Thymus (tissue), 11 donors: ENCODE data around the gene DIPK1A. TPM values are rescaled to one million over a fixed set of nuclear protein-coding genes. Genes with fewer than 3 reads are reported as not detected.
A peak's percentile ranks its signal among the peaks of the same experiment; 100 is the strongest.

ENCODE experiments used
- DNase-seq, 9 donors: peaks; one replicate each; pipeline ENCODE4 v3.0.0-alpha.2; 2013; ENCODE audit warnings: low spot score in 9 of 9, low read depth in 6 of 9, missing footprints in 1 of 9
- H3K27ac ChIP-seq, 2 donors: one replicate each; pipeline ENCODE4 v1.5.1; 2013; ENCODE audit warnings: control low read depth in 1 of 2, low read depth in 1 of 2, low read length in 1 of 2, mild to moderate bottlenecking in 1 of 2, moderate library complexity in 1 of 2
- H3K27me3 ChIP-seq, 2 donors: one replicate each; pipeline ENCODE4 v1.5.1; 2013; ENCODE audit warnings: low read length in 1 of 2; ENCODE audit not compliant: control insufficient read depth in 2 of 2, insufficient read depth in 1 of 2
- H3K36me3 ChIP-seq, 2 donors: one replicate each; pipeline ENCODE4 v1.5.1; 2013; ENCODE audit warnings: low read length in 1 of 2, mild to moderate bottlenecking in 1 of 2, moderate library complexity in 1 of 2; ENCODE audit not compliant: control insufficient read depth in 2 of 2, insufficient read depth in 2 of 2
- H3K4me1 ChIP-seq, 2 donors: one replicate each; pipeline ENCODE4 v1.5.1; 2013; ENCODE audit warnings: low read length in 2 of 2; ENCODE audit not compliant: control insufficient read depth in 2 of 2, insufficient read depth in 2 of 2
- H3K4me3 ChIP-seq, 2 donors: one replicate each; pipeline ENCODE4 v1.5.1; 2013; ENCODE audit warnings: low read length in 2 of 2, control low read depth in 1 of 2, mild to moderate bottlenecking in 1 of 2
- H3K9me3 ChIP-seq, 2 donors: one replicate each; pipeline ENCODE4 v1.5.1; 2013; ENCODE audit warnings: low read length in 1 of 2, mild to moderate bottlenecking in 1 of 2; ENCODE audit not compliant: control insufficient read depth in 2 of 2, insufficient read depth in 1 of 2
- WGBS: extraction: QIAGEN DNeasy Blood & Tissue Kit; methylation state at CpG from one replicate; pipeline ENCODE4 v1.1.7; 2013; 5-methylcytosine and 5-hydroxymethylcytosine counted together
- polyA plus RNA-seq: library from polyadenylated mRNA; stranded (reverse); fragments of 200-250 nt; gene quantifications from one replicate; pipeline ENCODE4 v1.2.3, GENCODE V29; 2013
- total RNA-seq: library from RNA; stranded (reverse); fragments of 120-200 nt; gene quantifications from one replicate; pipeline ENCODE4 v1.2.4, GENCODE V29; 2013
- donor health status: healthy.

The DIPK1A gene
- total and polyA plus RNA-seq, 2 donors = 11.9 to 13.1 TPM

- no peak overlapping the region for H3K27ac ChIP-seq
- no peaks in the 10 kb centered on the region for H3K9me3 ChIP-seq
- no peak overlapping the region for H3K4me3 ChIP-seq
- no peaks in the 10 kb centered on the region for H3K27me3 ChIP-seq
- peak in 3 of 9 donors; percentile 5 to 32 (median 32) for DNase-seq
- no peaks in the 10 kb centered on the region for H3K36me3 ChIP-seq
- 97% methylated on average over 3 of the region's 3 CpGs for WGBS
- H3K4me1 ChIP-seq = no peaks in the 10 kb centered on the region
Measured at GRCh38 chr1:92817986-92818764, 143.1 kb downstream of the DIPK1A start.

GRCh38 chr1:92817137-92817697 lies 144.0 kb downstream of the DIPK1A start:
- H3K4me1 ChIP-seq = no peaks in the 10 kb centered on the region
- no peaks in the 10 kb centered on the region for H3K36me3 ChIP-seq
- no peaks in the 10 kb centered on the region for H3K27me3 ChIP-seq
- no peaks in the 10 kb centered on the region for H3K9me3 ChIP-seq
- H3K27ac ChIP-seq = no peak overlapping the region
- H3K4me3 ChIP-seq = no peak overlapping the region
- DNase-seq = no peak
- WGBS = 78% methylated on average over 1 of the region's 1 CpG

- no peak overlapping the region for H3K4me3 ChIP-seq
- H3K9me3 ChIP-seq = no peaks in the 10 kb centered on the region
- H3K27me3 ChIP-seq = no peaks in the 10 kb centered on the region
- WGBS = 90% methylated on average over 2 of the region's 2 CpGs
- H3K27ac ChIP-seq = no peak overlapping the region
- DNase-seq = no peak
- no peaks in the 10 kb centered on the region for H3K4me1 ChIP-seq
- H3K36me3 ChIP-seq = no peaks in the 10 kb centered on the region
Measured at GRCh38 chr1:92816732-92817131, 144.5 kb downstream of the DIPK1A start.

GRCh38 chr1:92808381-92808780 lies 152.9 kb downstream of the DIPK1A start:
- DNase-seq = no peak
- H3K27ac ChIP-seq = no peak overlapping the region

GRCh38 chr1:92805216-92805615 lies 156.0 kb downstream of the DIPK1A start:
- no peak overlapping the region for H3K4me3 ChIP-seq
- no peaks in the 10 kb centered on the region for H3K9me3 ChIP-seq
- 93% methylated on average over 1 of the region's 1 CpG for WGBS
- peaks cover 0 to 4% of the 10 kb centered on the region in 2 donors for H3K4me1 ChIP-seq
- H3K27me3 ChIP-seq = no peaks in the 10 kb centered on the region
- DNase-seq = no peak
- no peak overlapping the region for H3K27ac ChIP-seq
- H3K36me3 ChIP-seq = no peaks in the 10 kb centered on the region

More at GRCh38 chr1:92808381-92808780, 152.9 kb downstream of the DIPK1A start:
- Histone ChIP-seq H3K36me3 (no peaks in the 10 kb centered on the region), H3K4me1 (peaks cover 0 to 4% of the 10 kb centered on the region in 2 donors), H3K27me3 (no peaks in the 10 kb centered on the region), H3K9me3 (no peaks in the 10 kb centered on the region), H3K4me3 (no peak overlapping the region)

- Histone ChIP-seq H3K27ac (no peak overlapping the region), H3K27me3 (no peaks in the 10 kb centered on the region), H3K4me1 (peaks cover 0 to 4% of the 10 kb centered on the region in 2 donors), H3K36me3 (no peaks in the 10 kb centered on the region), H3K9me3 (no peaks in the 10 kb centered on the region), H3K4me3 (no peak overlapping the region)
- peak in 2 of 9 donors; percentile 4 to 32 for DNase-seq
- 40% methylated on average over 7 of the region's 7 CpGs for WGBS
Measured at GRCh38 chr1:92804721-92805201, 156.5 kb downstream of the DIPK1A start.

GRCh38 chr1:92803140-92803887 lies 157.9 kb downstream of the DIPK1A start:
- H3K36me3 ChIP-seq = no peaks in the 10 kb centered on the region
- no peaks in the 10 kb centered on the region for H3K27me3 ChIP-seq
- 94% methylated on average over 7 of the region's 7 CpGs for WGBS
- H3K4me3 ChIP-seq = no peak overlapping the region
- H3K4me1 ChIP-seq = peaks cover 0 to 4% of the 10 kb centered on the region in 2 donors
- H3K27ac ChIP-seq = no peak overlapping the region
- no peaks in the 10 kb centered on the region for H3K9me3 ChIP-seq
- DNase-seq = no peak

GRCh38 chr1:92797961-92798360 lies 163.3 kb downstream of the DIPK1A start:
- Histone ChIP-seq H3K4me1 (no peaks in the 10 kb centered on the region), H3K36me3 (no peaks in the 10 kb centered on the region), H3K4me3 (no peak overlapping the region), H3K9me3 (no peaks in the 10 kb centered on the region), H3K27ac (no peak overlapping the region), H3K27me3 (peaks cover 0 to 4% of the 10 kb centered on the region in 2 donors)
- 97% methylated on average over 1 of the region's 1 CpG for WGBS
- no peak for DNase-seq

- no peaks in the 10 kb centered on the region for H3K4me1 ChIP-seq
- no peak overlapping the region for H3K27ac ChIP-seq
- no peaks in the 10 kb centered on the region for H3K9me3 ChIP-seq
- H3K4me3 ChIP-seq = no peak overlapping the region
- peaks cover 0 to 5% of the 10 kb centered on the region in 2 donors for H3K27me3 ChIP-seq
- no peaks in the 10 kb centered on the region for H3K36me3 ChIP-seq
- no peak for DNase-seq
Measured at GRCh38 chr1:92797297-92797696, 164.0 kb downstream of the DIPK1A start.
